K562 (cell line): ENCODE results near the gene EFHC1. TPM values are rescaled to one million over a fixed set of nuclear protein-coding genes. Genes with fewer than 3 reads are reported as not detected.

Experiments used
- ATAC-seq: fragments of 200-7000 bp; cut with Tn5 transposase; 3 replicates; pipeline ENCODE4 v1.9.1; 2020; ENCODE audit warnings: moderate library complexity
- BruUV-seq: library from RNA; stranded (reverse); fragments of 400-500 nt; replicated peaks from 2 replicates; lab custom pipeline; 2021; lab: Mats Ljungman, UMichigan
- CTCF ChIA-PET: fragments of 300-600 bp; formaldehyde crosslinking; extraction: SDS; loops from one replicate; lab custom pipeline; 2021; ENCODE audit warnings: low intra/inter-chr PET ratio; lab: Yijun Ruan, JAX
- POLR2A ChIA-PET: fragments of 300-600, 350-650 bp; sonication (Branson Sonifier 250); formaldehyde crosslinking; extraction: SDS; loops from one replicate; lab custom pipeline; 2021; ENCODE audit warnings: antibody characterized with exemption, inconsistent platforms; lab: Yijun Ruan, JAX
- DNase-seq, 4 experiments: peaks; one replicate each; pipeline versions ENCODE4 v3.0.0 to v3.0.0-alpha.2; 2011 to 2018; ENCODE audit warnings: low spot score in 3 of 4, mixed read lengths in 3 of 4; ENCODE audit errors: extremely low read depth in 1 of 4
- FAIRE-seq: peaks from 2 replicates; lab custom pipeline; 2011; peaks lifted over from hg19 to GRCh38; lab: Jason Lieb, UNC
- H2AFZ ChIP-seq: 2 replicates; pipeline ENCODE4 v1.6.0; 2011; ENCODE audit warnings: low read depth, low read length, control low read depth, inconsistent platforms
- H3K27ac ChIP-seq: fragments of 200-600 bp; 3 replicates; pipeline ENCODE4 v1.8.0; 2011; ENCODE audit warnings: low read depth, mild to moderate bottlenecking, control low read depth, inconsistent platforms, low read length, moderate library complexity, mixed read lengths; ENCODE audit errors: extremely low read depth
- H3K27me3 ChIP-seq, 2 experiments: fragments of 300-600 bp in 1 of 2; 2 replicates in 1 of 2; 3 replicates in 1 of 2; pipeline versions ENCODE4 v1.6.0 to v1.8.0; 2011; ENCODE audit warnings: inconsistent platforms in 2 of 2, low read length in 2 of 2, mild to moderate bottlenecking in 1 of 2, mixed read lengths in 1 of 2, moderate library complexity in 1 of 2; ENCODE audit not compliant: control insufficient read depth in 2 of 2, insufficient read depth in 2 of 2
- H3K36me3 ChIP-seq: fragments of 300-600 bp; 3 replicates; pipeline ENCODE4 v1.8.0; 2011; ENCODE audit warnings: mild to moderate bottlenecking, low read length, inconsistent platforms; ENCODE audit not compliant: control insufficient read depth, insufficient read depth
- H3K4me1 ChIP-seq, 2 experiments: fragments of 200-600 bp in 1 of 2; replicated peaks in 1 of 2; 2 replicates in 1 of 2; 3 replicates in 1 of 2; pipeline versions ENCODE4 v1.5.1 to v1.8.0; 2011; ENCODE audit warnings: inconsistent platforms in 2 of 2, low read length in 2 of 2, mild to moderate bottlenecking in 1 of 2, mixed read lengths in 1 of 2, moderate library complexity in 1 of 2; ENCODE audit not compliant: control insufficient read depth in 2 of 2, insufficient read depth in 2 of 2
- H3K4me2 ChIP-seq: 2 replicates; pipeline ENCODE4 v1.6.1; 2011; ENCODE audit warnings: low read length, control low read depth, inconsistent platforms, mixed read lengths; ENCODE audit not compliant: insufficient read depth
- H3K4me3 ChIP-seq: fragments of 200-600 bp; sonication (generic), shearing (Covaris generic); 2 replicates; pipeline ENCODE4 v1.5.1; 2016; ENCODE audit warnings: control low read depth, inconsistent platforms
- H3K79me2 ChIP-seq: fragments of 200-600 bp; 3 replicates; pipeline ENCODE4 v1.8.0; 2011; ENCODE audit warnings: low read length, inconsistent platforms; ENCODE audit not compliant: control insufficient read depth, insufficient read depth
- H3K9ac ChIP-seq, 2 experiments: 2 replicates each; pipeline versions ENCODE4 v1.6.0 to v1.6.1; 2011; ENCODE audit warnings: low read depth in 2 of 2, low read length in 2 of 2, control low read depth in 1 of 2, inconsistent platforms in 1 of 2, mild to moderate bottlenecking in 1 of 2, mixed read lengths in 1 of 2; ENCODE audit not compliant: insufficient read depth in 1 of 2
- H3K9me1 ChIP-seq: one replicate; pipeline ENCODE4 v1.6.0; 2011; ENCODE audit warnings: inconsistent platforms, mild to moderate bottlenecking, low read length, moderate library complexity; ENCODE audit not compliant: control insufficient read depth, insufficient read depth
- H3K9me3 ChIP-seq: replicated peaks from 2 replicates; pipeline ENCODE4 v1.5.1; 2011; ENCODE audit warnings: low read depth, low read length, inconsistent platforms; ENCODE audit not compliant: control insufficient read depth, insufficient read depth
- H4K20me1 ChIP-seq: replicated peaks from 2 replicates; pipeline ENCODE4 v1.6.1; 2011; ENCODE audit warnings: low read length, inconsistent platforms, mixed read lengths; ENCODE audit not compliant: control insufficient read depth, insufficient read depth
- HMG20B ChIP-seq: fragments of 250-450 bp; sonication (Bioruptor Pico); IDR thresholded peaks from 2 replicates; pipeline ENCODE4 v1.5.0; 2021; ENCODE audit warnings: mild to moderate bottlenecking
- KHSRP ChIP-seq: fragments of 450-650 bp; IDR thresholded peaks from 2 replicates; pipeline ENCODE4 v1.6.1; 2017
- LCOR ChIP-seq: sonication (generic); formaldehyde crosslinking; IDR thresholded peaks from 2 replicates; pipeline ENCODE4 v1.8.0; 2022; ENCODE audit warnings: mild to moderate bottlenecking, missing genetic modification reagents
- MEF2D ChIP-seq: conservative IDR thresholded peaks from 2 replicates; pipeline ENCODE4 v1.6.1; 2016; ENCODE audit warnings: low read depth, missing genetic modification characterization, missing compliant biosample characterization
- NR4A1 ChIP-seq, 2 experiments: fragments of 250-450 bp in 1 of 2; fragments of 450-650 bp in 1 of 2; sonication (Bioruptor Pico) in 1 of 2; IDR thresholded peaks; 2 replicates each; pipeline versions ENCODE4 v1.4.0 to v1.6.1; 2016 to 2020; ENCODE audit warnings: mild to moderate bottlenecking in 2 of 2, missing compliant biosample characterization in 1 of 2, missing genetic modification characterization in 1 of 2, moderate library complexity in 1 of 2
- SNRNP70 ChIP-seq: fragments of 200-400 bp; formaldehyde crosslinking; optimal IDR thresholded peaks from 2 replicates; pipeline ENCODE3; 2017; ENCODE audit warnings: low read depth, low read length
- ZNF146 ChIP-seq: IDR thresholded peaks from one replicate; pipeline ENCODE4 v1.6.1; 2018; ENCODE audit warnings: missing compliant biosample characterization; ENCODE audit not compliant: unreplicated experiment
- WGBS: fragments of 100-300 bp; shearing (Covaris generic); methylation state at CpG from one replicate; pipeline ENCODE4 v1.1.6; 2016; ENCODE audit warnings: low coverage, mixed read lengths; ENCODE audit not compliant: insufficient coverage; ENCODE audit errors: missing lambda C conversion rate; 5-methylcytosine and 5-hydroxymethylcytosine counted together
- in situ Hi-C: fragments of 300-500 bp; cut with MboI; formaldehyde crosslinking; loops from 4 replicates; pipeline ENCODE4 v1.15.0; 2018; ENCODE audit warnings: inconsistent platforms, mixed read lengths
- intact Hi-C: fragments of 100-400 bp; cut with micrococcal nuclease; formaldehyde crosslinking; loops from 2 replicates; pipeline ENCODE4 v1.14.2; 2022
- polyA plus RNA-seq, 8 experiments: library from polyadenylated mRNA; depleted of rRNA in 4 of 8; stranded (reverse) in 5 of 8; unstranded in 3 of 8; fragments of >200 nt; fragmentation: Nextera tagmentation in 2 of 8; fragmentation: Illumina TruSeq in 1 of 8; extraction: Ambion mirVana in 2 of 8; extraction: Trizol in 1 of 8; gene quantifications; 2 replicates each; pipeline versions ENCODE4 v1.2.1 to v1.2.3, GENCODE V29; 2011 to 2014; ENCODE audit warnings: inconsistent platforms in 1 of 8, missing spikeins in 1 of 8
- total RNA-seq, 7 experiments: library from RNA; depleted of rRNA in 6 of 7; stranded (reverse); fragments of >200 nt in 6 of 7; fragmentation: Illumina TruSeq in 2 of 7; extraction: Trizol in 2 of 7; gene quantifications; 2 replicates each; pipeline versions ENCODE4 v1.2.1 to v1.2.3, GENCODE V29; 2011 to 2021; ENCODE audit warnings: low replicate concordance in 1 of 7
- TF ChIP-seq, protein P1 (sequence below), 2 experiments: fragments of 450-650 bp in 1 of 2; sonication (generic) in 1 of 2; formaldehyde crosslinking; conservative IDR thresholded peaks; 2 replicates each; pipeline versions ENCODE4 v1.4.0 to v1.8.1; 2020 to 2022; ENCODE audit warnings: mild to moderate bottlenecking in 1 of 2, missing genetic modification reagents in 1 of 2
- TF ChIP-seq, protein P2 (sequence below): fragments of 450-650 bp; IDR thresholded peaks from 2 replicates; pipeline ENCODE4 v1.6.1; 2017; ENCODE audit warnings: mild to moderate bottlenecking, moderate library complexity
- TF ChIP-seq, protein P3 (sequence below), 3 experiments: fragments of 200-800 bp in 1 of 3; fragments of 250-450 bp in 1 of 3; fragments of 450-650 bp in 1 of 3; sonication (Bioruptor Pico) in 1 of 3; sonication (Bioruptor generic) in 1 of 3; formaldehyde crosslinking in 1 of 3; IDR thresholded peaks; 2 replicates each; pipeline versions ENCODE4 v1.6.1 to v1.8.0; 2016 to 2022; ENCODE audit warnings: mild to moderate bottlenecking in 2 of 3, missing genetic modification characterization in 2 of 3, missing compliant biosample characterization in 1 of 3, moderate library complexity in 1 of 3
- TF ChIP-seq, protein P4 (sequence below): fragments of 250-450 bp; sonication (Bioruptor Pico); IDR thresholded peaks from 2 replicates; pipeline ENCODE4 v1.8.0; 2022; ENCODE audit warnings: moderate library complexity, mild to moderate bottlenecking, inconsistent platforms

The EFHC1 gene
- total and polyA plus RNA-seq, 9 of the 15 experiments (the other 6 are each of a cell fraction or from before 2014, with no cell fraction given) = 9.5 to 31.0 (median 14.9) TPM

DNA sequence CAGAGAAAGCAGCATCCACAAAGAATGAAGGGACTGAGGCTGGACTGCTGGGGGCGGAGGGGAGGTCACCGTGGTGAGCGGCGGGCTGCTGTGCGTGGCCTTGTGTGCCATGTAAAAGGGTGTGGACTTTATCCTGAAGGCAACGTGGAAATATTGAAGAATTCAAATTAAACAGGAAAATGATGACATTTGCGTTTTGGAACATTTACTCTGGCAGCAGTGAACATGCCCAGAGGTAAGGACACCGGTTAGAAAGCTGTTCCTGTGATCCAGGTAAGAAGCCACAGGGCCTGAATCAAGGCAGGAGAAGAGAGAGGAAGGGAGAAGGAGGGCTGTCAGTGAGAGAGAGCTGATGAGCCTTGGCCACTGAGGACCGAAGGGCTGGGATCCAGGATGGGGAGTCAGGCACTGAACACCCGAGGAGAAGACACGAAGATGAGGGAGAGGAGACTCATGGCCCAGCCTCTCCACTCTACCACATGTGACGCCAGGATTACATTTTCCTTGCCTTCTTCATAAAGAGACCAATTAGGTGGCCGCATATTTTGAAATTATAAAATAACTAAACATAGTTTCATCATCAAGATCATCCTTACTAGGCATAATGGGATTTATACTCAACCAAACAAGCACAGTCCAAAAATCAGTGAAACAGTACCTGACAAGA is 98.3 kb downstream of the EFHC1 start:
- in situ Hi-C loops = no loop called here
- Histone ChIP-seq H3K9me3 (no peaks in the 10 kb centered on the region), H3K4me1 (peaks cover 30 to 54% of the 10 kb centered on the region in 2 experiments), H3K36me3 (peaks cover 29% of the 10 kb centered on the region; the same call in 2 of the 3 replicates), H3K79me2 (peaks cover 6% of the 10 kb centered on the region; the same call in 1 of the 3 replicates), H2AFZ (peak overlapping the region; percentile 86), H3K9ac (peak overlapping the region; percentile 70 to 88), H4K20me1 (no peaks in the 10 kb centered on the region), H3K9me1 (peaks cover 3% of the 10 kb centered on the region), H3K27ac (peak overlapping the region; percentile 90), H3K4me2 (peak overlapping the region; percentile 84), H3K27me3 (no peaks in the 10 kb centered on the region), H3K4me3 (peak overlapping the region; percentile 23; the same call in 1 of the 2 replicates)
- ChIA-PET POLR2A (interaction anchor here (0.9 to 1.8 kb wide), 2 partner anchors 9 to 35 kb away, joined by 3 to 6 read pairs; no protein-coding TSS in a partner anchor), CTCF (no interaction called here)
- peak; percentile 29 for FAIRE-seq
- WGBS = 46% methylated on average over 13 of the region's 13 CpGs
- no peak; the same call in 2 of the 3 replicates for ATAC-seq
- no peak for DNase-seq
- intact Hi-C loops = loop anchor here (5.0 to 10.0 kb wide), 2 partner anchors 59 to 234 kb away; partner anchors contain the start of genes MCM3 and TRAM2
- BruUV-seq = no TSS peak
- TF ChIP-seq, protein P1, sequence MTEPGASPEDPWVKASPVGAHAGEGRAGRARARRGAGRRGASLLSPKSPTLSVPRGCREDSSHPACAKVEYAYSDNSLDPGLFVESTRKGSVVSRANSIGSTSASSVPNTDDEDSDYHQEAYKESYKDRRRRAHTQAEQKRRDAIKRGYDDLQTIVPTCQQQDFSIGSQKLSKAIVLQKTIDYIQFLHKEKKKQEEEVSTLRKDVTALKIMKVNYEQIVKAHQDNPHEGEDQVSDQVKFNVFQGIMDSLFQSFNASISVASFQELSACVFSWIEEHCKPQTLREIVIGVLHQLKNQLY (CRISPR knock-in tag; conservative IDR thresholded peaks at IDR 0.05) = no peak
- TF ChIP-seq, protein P2, sequence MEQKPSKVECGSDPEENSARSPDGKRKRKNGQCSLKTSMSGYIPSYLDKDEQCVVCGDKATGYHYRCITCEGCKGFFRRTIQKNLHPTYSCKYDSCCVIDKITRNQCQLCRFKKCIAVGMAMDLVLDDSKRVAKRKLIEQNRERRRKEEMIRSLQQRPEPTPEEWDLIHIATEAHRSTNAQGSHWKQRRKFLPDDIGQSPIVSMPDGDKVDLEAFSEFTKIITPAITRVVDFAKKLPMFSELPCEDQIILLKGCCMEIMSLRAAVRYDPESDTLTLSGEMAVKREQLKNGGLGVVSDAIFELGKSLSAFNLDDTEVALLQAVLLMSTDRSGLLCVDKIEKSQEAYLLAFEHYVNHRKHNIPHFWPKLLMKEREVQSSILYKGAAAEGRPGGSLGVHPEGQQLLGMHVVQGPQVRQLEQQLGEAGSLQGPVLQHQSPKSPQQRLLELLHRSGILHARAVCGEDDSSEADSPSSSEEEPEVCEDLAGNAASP = no peak
- TF ChIP-seq HMG20B = no peak
- TF ChIP-seq KHSRP = no peak
- TF ChIP-seq LCOR (CRISPR knock-in tag) = no peak
- TF ChIP-seq, protein P3, sequence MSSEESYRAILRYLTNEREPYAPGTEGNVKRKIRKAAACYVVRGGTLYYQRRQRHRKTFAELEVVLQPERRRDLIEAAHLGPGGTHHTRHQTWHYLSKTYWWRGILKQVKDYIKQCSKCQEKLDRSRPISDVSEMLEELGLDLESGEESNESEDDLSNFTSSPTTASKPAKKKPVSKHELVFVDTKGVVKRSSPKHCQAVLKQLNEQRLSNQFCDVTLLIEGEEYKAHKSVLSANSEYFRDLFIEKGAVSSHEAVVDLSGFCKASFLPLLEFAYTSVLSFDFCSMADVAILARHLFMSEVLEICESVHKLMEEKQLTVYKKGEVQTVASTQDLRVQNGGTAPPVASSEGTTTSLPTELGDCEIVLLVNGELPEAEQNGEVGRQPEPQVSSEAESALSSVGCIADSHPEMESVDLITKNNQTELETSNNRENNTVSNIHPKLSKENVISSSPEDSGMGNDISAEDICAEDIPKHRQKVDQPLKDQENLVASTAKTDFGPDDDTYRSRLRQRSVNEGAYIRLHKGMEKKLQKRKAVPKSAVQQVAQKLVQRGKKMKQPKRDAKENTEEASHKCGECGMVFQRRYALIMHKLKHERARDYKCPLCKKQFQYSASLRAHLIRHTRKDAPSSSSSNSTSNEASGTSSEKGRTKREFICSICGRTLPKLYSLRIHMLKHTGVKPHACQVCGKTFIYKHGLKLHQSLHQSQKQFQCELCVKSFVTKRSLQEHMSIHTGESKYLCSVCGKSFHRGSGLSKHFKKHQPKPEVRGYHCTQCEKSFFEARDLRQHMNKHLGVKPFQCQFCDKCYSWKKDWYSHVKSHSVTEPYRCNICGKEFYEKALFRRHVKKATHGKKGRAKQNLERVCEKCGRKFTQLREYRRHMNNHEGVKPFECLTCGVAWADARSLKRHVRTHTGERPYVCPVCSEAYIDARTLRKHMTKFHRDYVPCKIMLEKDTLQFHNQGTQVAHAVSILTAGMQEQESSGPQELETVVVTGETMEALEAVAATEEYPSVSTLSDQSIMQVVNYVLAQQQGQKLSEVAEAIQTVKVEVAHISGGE (CRISPR knock-in tag; IDR thresholded peaks at IDR 0.05) = no peak
- no peak for TF ChIP-seq SNRNP70
- TF ChIP-seq MEF2D (tag) = no peak
- TF ChIP-seq ZNF146 = no peak
- TF ChIP-seq NR4A1 (CRISPR knock-in tag; IDR thresholded peaks at IDR 0.05) = no peak
- TF ChIP-seq NR4A1 (tag; IDR thresholded peaks at IDR 0.05) = 0 out of 2 replicates have a peak, but pooled peaks have one; percentile 55
- TF ChIP-seq, protein P4, sequence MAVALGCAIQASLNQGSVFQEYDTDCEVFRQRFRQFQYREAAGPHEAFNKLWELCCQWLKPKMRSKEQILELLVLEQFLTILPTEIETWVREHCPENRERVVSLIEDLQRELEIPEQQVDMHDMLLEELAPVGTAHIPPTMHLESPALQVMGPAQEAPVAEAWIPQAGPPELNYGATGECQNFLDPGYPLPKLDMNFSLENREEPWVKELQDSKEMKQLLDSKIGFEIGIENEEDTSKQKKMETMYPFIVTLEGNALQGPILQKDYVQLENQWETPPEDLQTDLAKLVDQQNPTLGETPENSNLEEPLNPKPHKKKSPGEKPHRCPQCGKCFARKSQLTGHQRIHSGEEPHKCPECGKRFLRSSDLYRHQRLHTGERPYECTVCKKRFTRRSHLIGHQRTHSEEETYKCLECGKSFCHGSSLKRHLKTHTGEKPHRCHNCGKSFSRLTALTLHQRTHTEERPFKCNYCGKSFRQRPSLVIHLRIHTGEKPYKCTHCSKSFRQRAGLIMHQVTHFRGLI = no peak
